GM03348 (cell line): ENCODE results near the gene ZNF274.
"Not testable (repeated sequence)": the region's sequence is repeated elsewhere in the genome, so short reads cannot be mapped to it uniquely, and the experiment has no call there.

Experiments used
- DNase-seq: peaks from one replicate; pipeline ENCODE4 v3.0.0; 2012; ENCODE audit warnings: low spot score

The ZNF274 gene

DNA sequence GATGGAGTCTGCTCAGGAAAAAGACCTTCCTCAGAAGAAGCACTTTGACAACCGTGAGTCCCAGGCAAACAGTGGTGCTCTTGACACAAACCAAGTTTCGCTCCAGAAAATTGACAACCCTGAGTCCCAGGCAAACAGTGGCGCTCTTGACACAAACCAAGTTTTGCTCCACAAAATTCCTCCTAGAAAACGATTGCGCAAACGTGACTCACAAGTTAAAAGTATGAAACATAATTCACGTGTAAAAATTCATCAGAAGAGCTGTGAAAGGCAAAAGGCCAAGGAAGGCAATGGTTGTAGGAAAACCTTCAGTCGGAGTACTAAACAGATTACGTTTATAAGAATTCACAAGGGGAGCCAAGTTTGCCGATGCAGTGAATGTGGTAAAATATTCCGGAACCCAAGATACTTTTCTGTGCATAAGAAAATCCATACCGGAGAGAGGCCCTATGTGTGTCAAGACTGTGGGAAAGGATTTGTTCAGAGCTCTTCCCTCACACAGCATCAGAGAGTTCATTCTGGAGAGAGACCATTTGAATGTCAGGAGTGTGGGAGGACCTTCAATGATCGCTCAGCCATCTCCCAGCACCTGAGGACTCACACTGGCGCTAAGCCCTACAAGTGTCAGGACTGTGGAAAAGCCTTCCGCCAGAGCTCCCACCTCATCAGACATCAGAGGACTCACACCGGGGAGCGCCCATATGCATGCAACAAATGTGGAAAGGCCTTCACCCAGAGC is 29.6 kb downstream of the ZNF274 start:
- no peak for DNase-seq

DNA sequence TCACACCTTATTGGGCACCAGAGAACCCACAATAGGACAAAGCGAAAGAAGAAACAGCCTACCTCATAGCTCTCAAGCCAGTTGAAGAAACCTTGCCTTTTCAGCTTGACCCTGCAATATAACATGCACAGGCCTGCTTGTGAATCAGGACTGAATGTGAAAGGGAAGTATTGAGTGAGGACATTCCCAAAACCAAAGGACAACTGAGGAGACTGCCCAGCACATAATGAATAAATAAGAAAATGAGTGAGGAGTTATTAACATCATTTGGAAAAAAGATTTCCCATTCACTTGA is 30.2 kb downstream of the ZNF274 start:
- no peak for DNase-seq

DNA sequence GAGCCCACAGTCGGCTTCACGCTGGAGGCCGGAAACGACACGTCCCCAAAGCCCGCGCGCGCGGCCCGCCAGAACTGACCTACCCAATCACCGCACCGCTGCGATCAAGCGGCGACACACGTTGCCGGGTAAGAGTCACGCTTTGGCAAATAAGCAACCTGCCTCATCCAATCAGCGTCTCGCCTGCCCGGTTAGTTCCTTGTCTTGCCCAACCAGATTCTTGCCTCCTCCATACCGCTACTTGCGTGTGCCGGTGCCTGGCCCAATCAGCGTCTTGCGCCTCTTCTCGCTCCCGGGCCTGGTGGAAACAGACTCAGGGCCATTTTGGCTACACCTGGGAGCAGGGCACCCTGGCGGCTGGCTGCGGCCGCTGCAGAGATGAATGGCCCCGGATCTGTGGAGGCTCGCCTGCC is 34.2 kb downstream of the ZNF274 start:
- no peak for DNase-seq

GRCh38 chr19:58217607-58218391 is 34.9 kb downstream of the ZNF274 start:
- no peak for DNase-seq

DNA sequence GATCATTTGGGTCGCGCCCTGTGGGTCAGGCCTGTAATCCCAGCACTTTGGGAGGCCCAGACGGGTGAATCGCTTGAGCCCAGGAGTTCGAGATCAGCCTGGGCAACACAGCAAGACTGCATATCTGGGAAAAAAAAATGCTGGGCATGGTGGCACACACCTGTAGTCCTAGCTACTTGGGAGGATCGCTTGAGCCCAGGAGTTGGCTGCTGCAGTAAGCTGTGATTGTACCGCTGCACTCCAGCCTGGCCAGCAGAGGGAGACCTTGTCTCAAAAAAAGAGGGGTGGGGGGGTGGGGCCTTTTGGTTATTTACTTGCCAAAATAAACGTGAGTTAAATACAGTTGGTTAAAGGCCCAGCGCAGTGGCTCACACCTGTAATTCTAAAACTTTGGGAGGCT is 36.0 kb downstream of the ZNF274 start:
- no peak for DNase-seq

GRCh38 chr19:58227964-58228584 is 45.2 kb downstream of the ZNF274 start:
- no peak for DNase-seq

DNA sequence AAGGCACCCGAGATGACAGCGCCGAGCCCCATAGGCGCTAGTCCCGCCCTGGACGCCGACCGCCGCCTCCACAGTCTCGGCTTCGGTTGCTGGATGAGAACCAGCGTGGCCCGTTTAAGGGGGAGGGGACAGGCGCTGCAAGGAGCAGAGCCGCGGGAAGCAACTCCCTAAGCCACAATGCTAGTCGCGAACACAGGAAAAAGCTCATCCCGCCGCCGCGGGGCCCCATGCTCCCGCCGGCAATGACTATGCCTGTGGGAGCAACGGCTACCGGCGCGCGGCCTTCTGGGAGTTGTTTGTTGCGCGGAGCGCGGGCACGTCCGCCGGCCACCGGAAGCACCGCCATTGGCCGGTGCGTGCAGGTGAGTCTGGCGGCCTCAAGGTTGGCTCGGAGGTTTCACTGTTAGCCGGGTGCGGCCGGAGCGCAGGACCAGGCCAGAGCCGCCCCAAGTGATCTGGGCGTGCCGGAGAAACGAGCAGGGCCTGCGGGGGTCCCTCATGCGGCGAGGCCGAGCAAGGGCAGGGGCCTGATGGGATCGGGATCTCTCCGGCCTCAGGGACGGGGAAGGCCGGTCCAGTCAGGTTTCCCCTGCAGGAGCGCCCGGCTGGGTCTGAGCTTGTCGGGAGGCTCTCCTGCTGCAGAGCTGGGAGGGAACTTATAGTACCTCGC is 45.9 kb downstream of the ZNF274 start, which contains the start of gene ZNF544:
ZNF544 (plus strand) TSS at position 330 of the 670 bp plus-strand sequence. CDS start 15,110 bp downstream, outside the sequence.
- peak; percentile 89 for DNase-seq

DNA sequence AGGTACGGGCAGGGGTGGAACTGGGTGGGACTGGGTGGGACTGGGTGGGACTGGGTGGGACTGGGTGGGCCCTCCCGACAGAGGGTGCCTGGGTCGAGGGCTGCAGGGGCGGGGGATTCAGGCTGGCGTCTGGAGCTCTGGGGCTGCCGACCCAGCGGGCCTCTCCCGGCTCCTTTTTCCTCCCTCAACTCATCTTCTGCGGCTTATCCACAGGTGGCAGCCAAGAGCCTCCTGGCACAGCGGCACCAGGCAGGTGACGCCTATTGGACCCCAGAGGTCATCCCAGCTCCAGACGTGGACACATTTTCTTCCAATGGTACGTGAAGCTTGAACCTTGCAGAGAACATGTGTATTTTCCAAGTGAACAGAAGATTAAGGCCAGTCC is 46.4 kb downstream of the ZNF274 start:
- DNase-seq, result peak; percentile 40

GRCh38 chr19:58237324-58237723 is 54.5 kb downstream of the ZNF274 start:
- no peak for DNase-seq

DNA sequence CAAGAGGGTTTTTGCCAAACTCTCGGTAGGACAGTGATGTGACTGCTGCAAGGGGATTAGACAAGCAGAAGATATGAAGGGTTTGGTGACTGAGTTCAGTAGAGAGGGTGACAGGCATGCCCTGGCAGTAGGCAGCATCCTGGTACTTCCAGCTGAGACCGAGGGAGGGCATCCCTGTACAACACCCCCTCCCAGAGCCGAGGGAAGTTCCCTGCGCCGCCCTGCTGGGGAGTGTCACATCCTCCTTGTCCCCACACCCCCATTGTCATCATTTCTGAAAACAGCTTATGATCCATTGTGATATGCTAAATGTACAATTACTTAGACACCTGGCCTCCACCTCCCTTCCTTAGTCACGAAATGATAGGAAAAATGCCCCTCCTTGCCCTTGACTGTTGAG is 60.5 kb downstream of the ZNF274 start:
- no peak for DNase-seq

- no peak for DNase-seq
These were observed 66.0 kb downstream of the ZNF274 start for GRCh38 chr19:58248886-58249285.

- DNase-seq, result no peak
These were observed 69.3 kb downstream of the ZNF274 start for GRCh38 chr19:58252102-58252685.

DNA sequence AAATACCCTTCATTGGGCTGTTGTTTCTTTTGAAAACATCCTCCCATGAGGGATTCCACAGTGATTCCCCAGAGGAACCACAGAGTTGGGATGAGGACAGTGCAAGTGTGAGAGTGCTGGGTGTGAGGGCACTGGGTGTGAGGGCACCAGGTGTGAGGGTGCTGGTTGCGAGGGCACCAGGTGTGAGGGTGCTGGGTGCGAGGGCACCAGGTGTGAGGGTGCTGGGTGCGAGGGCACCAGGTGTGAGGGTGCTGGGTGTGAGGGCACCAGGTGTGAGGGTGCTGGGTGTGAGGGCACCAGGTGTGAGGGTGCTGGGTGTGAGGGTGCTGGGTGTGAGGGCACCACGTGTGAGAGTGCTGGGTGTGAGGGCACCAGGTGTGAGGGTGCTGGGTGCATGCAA is 75.4 kb downstream of the ZNF274 start:
- not testable (repeated sequence) for DNase-seq

GRCh38 chr19:58261600-58261967 is 78.7 kb downstream of the ZNF274 start:
- no peak for DNase-seq

- DNase-seq, result no peak
These were observed 79.4 kb downstream of the ZNF274 start for GRCh38 chr19:58261968-58262921.

GRCh38 chr19:58262922-58263296 is 80.0 kb downstream of the ZNF274 start:
- DNase-seq, result no peak
